Measurements from ENCODE around the gene CATSPERZ. TPM values are rescaled to one million over a fixed set of nuclear protein-coding genes. Genes with fewer than 3 reads are reported as not detected.
"Not testable (repeated sequence)": the region's sequence is repeated elsewhere in the genome, so short reads cannot be mapped to it uniquely, and the experiment has no call there.

CATSPERZ gene
- total and polyA plus RNA-seq, 7 donors = 1.1 to 1.4 TPM; not detected in 5

DNA sequence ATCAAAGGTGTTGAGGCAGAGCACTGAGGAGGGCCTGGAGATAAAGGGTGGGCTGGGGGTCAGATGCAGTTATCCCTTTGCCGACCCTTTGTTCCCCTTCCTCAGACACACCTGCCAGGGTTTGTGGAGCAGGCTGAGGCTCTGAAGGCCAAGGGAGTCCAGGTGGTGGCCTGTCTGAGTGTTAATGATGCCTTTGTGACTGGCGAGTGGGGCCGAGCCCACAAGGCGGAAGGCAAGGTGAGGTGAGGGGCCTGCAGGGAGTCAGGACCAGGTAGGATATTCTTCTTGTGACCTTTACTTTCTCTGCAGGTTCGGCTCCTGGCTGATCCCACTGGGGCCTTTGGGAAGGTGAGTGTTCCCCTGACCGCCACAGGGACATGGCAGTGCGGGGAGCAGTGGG is 20.4 kb downstream of the CATSPERZ start:
- DNase-seq = no peak
- H3K27ac ChIP-seq = no peak overlapping the region
- WGBS, 2 donors = 25 to 72% methylated on average over 7 of the region's 7 CpGs

GRCh38 chr11:64321026-64321425 is 20.9 kb downstream of the CATSPERZ start:
- Histone ChIP-seq H3K27ac (no peak overlapping the region), H3K9me3 (no peaks in the 10 kb centered on the region), H3K27me3 (no peaks in the 10 kb centered on the region), H3K4me3 (no peak overlapping the region), H3K4me1 (peaks cover 0 to 23% (median 21%) of the 10 kb centered on the region in 4 donors), H3K36me3 (peaks cover 0 to 27% (median 3%) of the 10 kb centered on the region in 4 donors)
- 16 to 72% methylated on average over 5 of the region's 5 CpGs for WGBS, 2 donors
- intact Hi-C loops (cut with DNase I) = no loop called here
- DNase-seq = no peak
- TF ChIP-seq CTCF (IDR thresholded peaks at IDR 0.05) (no peak), POLR2AphosphoS5 (IDR thresholded peaks at IDR 0.05) (no peak), EP300 (IDR thresholded peaks at IDR 0.05) (no peak), POLR2A (IDR thresholded peaks at IDR 0.05) (no peak)

More for the DNA sequence above, 20.4 kb downstream of the CATSPERZ start:
- intact Hi-C loops (cut with DNase I) = no loop called here
- peaks cover 0 to 24% (median 22%) of the 10 kb centered on the region in 4 donors for H3K4me1 ChIP-seq
- H3K27me3 ChIP-seq = no peaks in the 10 kb centered on the region
- H3K36me3 ChIP-seq = peaks cover 2 to 31% (median 7%) of the 10 kb centered on the region in 4 donors
- no peaks in the 10 kb centered on the region for H3K9me3 ChIP-seq
- TF ChIP-seq CTCF (IDR thresholded peaks at IDR 0.05) (no peak), POLR2AphosphoS5 (IDR thresholded peaks at IDR 0.05) (no peak), POLR2A (IDR thresholded peaks at IDR 0.05) (no peak), EP300 (IDR thresholded peaks at IDR 0.05) (no peak)
- no peak overlapping the region for H3K4me3 ChIP-seq

- Histone ChIP-seq H3K9me3 (no peaks in the 10 kb centered on the region), H3K36me3 (peaks cover 0 to 22% (median 0%) of the 10 kb centered on the region in 4 donors), H3K27me3 (no peaks in the 10 kb centered on the region), H3K27ac (no peak overlapping the region), H3K4me3 (no peak overlapping the region), H3K4me1 (peaks cover 0 to 19% (median 16%) of the 10 kb centered on the region in 4 donors)
- DNase-seq = no peak
- WGBS, 2 donors = 18 to 75% methylated on average over 5 of the region's 5 CpGs
- intact Hi-C loops (cut with DNase I) = no loop called here
- TF ChIP-seq POLR2A (IDR thresholded peaks at IDR 0.05) = no peak
- TF ChIP-seq CTCF (IDR thresholded peaks at IDR 0.05) = no peak
- no peak for TF ChIP-seq EP300 (IDR thresholded peaks at IDR 0.05)
- TF ChIP-seq POLR2AphosphoS5 (IDR thresholded peaks at IDR 0.05) = no peak
Measured at GRCh38 chr11:64321533-64321932, 21.4 kb downstream of the CATSPERZ start.

DNA sequence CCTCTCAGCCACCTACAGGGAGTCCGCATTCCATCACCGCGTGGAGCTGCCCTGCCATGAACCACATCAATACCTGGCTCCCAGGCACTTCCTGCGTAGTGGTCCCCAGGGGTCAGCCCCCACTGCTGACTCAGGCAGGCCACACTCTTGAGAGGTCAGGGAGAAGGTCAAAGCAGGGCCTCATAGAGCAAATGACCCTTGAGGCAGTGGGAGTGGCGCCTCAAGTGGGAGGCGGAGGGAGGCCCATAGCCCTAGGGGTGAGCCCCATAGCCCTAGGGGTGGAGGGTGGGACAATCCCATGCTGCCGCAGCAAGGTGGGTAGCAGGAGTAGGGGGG is 22.7 kb downstream of the CATSPERZ start:
- H3K4me1 ChIP-seq = peaks cover 0 to 14% (median 13%) of the 10 kb centered on the region in 4 donors
- DNase-seq = no peak
- H3K4me3 ChIP-seq = no peak overlapping the region
- peaks cover 0 to 21% (median 0%) of the 10 kb centered on the region in 4 donors for H3K36me3 ChIP-seq
- no peak overlapping the region for H3K27ac ChIP-seq
- H3K9me3 ChIP-seq = no peaks in the 10 kb centered on the region
- H3K27me3 ChIP-seq = no peaks in the 10 kb centered on the region
- 63 to 81% methylated on average over 7 of the region's 7 CpGs for WGBS, 2 donors
- no peak for TF ChIP-seq EP300 (IDR thresholded peaks at IDR 0.05)
- no peak for TF ChIP-seq POLR2A (IDR thresholded peaks at IDR 0.05)
- no peak for TF ChIP-seq POLR2AphosphoS5 (IDR thresholded peaks at IDR 0.05)
- TF ChIP-seq CTCF (IDR thresholded peaks at IDR 0.05) = no peak
- intact Hi-C loops (cut with DNase I) = no loop called here

DNA sequence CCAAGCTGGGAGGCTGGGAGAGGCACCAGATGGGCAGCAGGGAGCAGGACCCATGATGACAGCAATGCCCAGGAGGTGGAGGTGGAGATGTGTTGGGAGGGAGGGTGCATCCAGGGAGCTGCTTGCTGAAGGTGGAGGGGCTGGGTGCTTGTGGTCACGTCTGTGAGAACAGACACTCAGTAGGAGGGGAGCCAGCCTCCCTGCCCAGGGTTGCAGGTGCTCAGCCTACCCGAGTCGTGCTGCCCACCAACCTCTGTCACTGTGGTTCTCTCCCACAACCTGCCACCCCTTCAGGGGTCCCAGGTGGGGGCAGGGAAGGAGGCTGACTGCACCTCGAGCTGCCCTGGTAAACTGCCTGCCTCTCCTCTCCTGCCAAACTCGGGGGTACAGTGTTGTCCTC is 23.2 kb downstream of the CATSPERZ start:
- WGBS, 2 donors = 30 to 52% methylated on average over 5 of the region's 5 CpGs

GRCh38 chr11:64323984-64324383 is 23.8 kb downstream of the CATSPERZ start:
- intact Hi-C loops (cut with DNase I); H3K4me3 ChIP-seq; DNase-seq; H3K27ac ChIP-seq; H3K27me3 ChIP-seq; H3K4me1 ChIP-seq; H3K9me3 ChIP-seq: not testable (repeated sequence)
- 69 to 87% methylated on average over 4 of the region's 4 CpGs for WGBS, 2 donors
- H3K36me3 ChIP-seq = peaks cover 0 to 21% (median 0%) of the 10 kb centered on the region in 4 donors

More for the DNA sequence above, 23.2 kb downstream of the CATSPERZ start:
- peaks cover 0 to 21% (median 0%) of the 10 kb centered on the region in 4 donors for H3K36me3 ChIP-seq
- no peak overlapping the region for H3K27ac ChIP-seq
- intact Hi-C loops (cut with DNase I) = no loop called here
- H3K4me3 ChIP-seq = no peak overlapping the region
- DNase-seq = no peak
- no peaks in the 10 kb centered on the region for H3K27me3 ChIP-seq
- peaks cover 0 to 14% (median 13%) of the 10 kb centered on the region in 4 donors for H3K4me1 ChIP-seq
- TF ChIP-seq POLR2AphosphoS5 (IDR thresholded peaks at IDR 0.05) = no peak
- TF ChIP-seq CTCF (IDR thresholded peaks at IDR 0.05) = no peak
- TF ChIP-seq POLR2A (IDR thresholded peaks at IDR 0.05) = no peak
- no peak for TF ChIP-seq EP300 (IDR thresholded peaks at IDR 0.05)
- H3K9me3 ChIP-seq = no peaks in the 10 kb centered on the region
